Ovary (tissue), 9 donors: ENCODE measurements around the gene RASA3. TPM values are rescaled to one million over a fixed set of nuclear protein-coding genes. Genes with fewer than 3 reads are reported as not detected.

Experiments
- DNase-seq, 5 donors: peaks; one replicate each; pipeline ENCODE4 v3.0.0-alpha.2; 2019 to 2020
- H3K27ac ChIP-seq, 2 donors: fragments of 200-600 bp; one replicate each; pipeline versions ENCODE4 v1.5.1 to v1.8.0; 2019 to 2022
- H3K27me3 ChIP-seq: fragments of 200-600 bp; one replicate; pipeline ENCODE4 v1.8.0; 2022
- H3K36me3 ChIP-seq: fragments of 200-600 bp; sonication (generic); one replicate; pipeline ENCODE4 v1.5.1; 2019
- H3K4me1 ChIP-seq: one replicate; pipeline ENCODE4 v1.8.1; 2013; ENCODE audit warnings: mild to moderate bottlenecking, moderate library complexity; ENCODE audit not compliant: insufficient read depth
- H3K4me3 ChIP-seq: fragments of 200-600 bp; sonication (generic); one replicate; pipeline ENCODE4 v1.5.1; 2017
- H3K9me3 ChIP-seq, 2 donors: fragments of 200-600 bp in 1 of 2; sonication (generic) in 1 of 2; one replicate each; pipeline versions ENCODE4 v1.5.1 to v1.8.1; 2013 to 2019; ENCODE audit warnings: mild to moderate bottlenecking in 1 of 2, moderate library complexity in 1 of 2
- EP300 ChIP-seq: sonication (generic); formaldehyde crosslinking; IDR thresholded peaks from one replicate; pipeline ENCODE4 v1.6.1; 2017; ENCODE audit warnings: antibody characterized with exemption
- POLR2A ChIP-seq: fragments of 450-650 bp; IDR thresholded peaks from one replicate; pipeline ENCODE4 v1.6.1; 2017; ENCODE audit warnings: antibody characterized with exemption, mild to moderate bottlenecking, moderate library complexity
- WGBS, 3 donors: extraction: QIAGEN DNeasy Blood & Tissue Kit in 1 of 3; methylation state at CpG; one replicate each; pipeline versions ENCODE4 v1.1.5 to v1.1.7; 2013 to 2017; 5-methylcytosine and 5-hydroxymethylcytosine counted together
- intact Hi-C, 4 donors: fragments of 100-400 bp; cut with DNase I; formaldehyde crosslinking; loops; one replicate each; pipeline versions ENCODE4 v1.11.0 to v1.15.1; 2022 to 2023
- polyA plus RNA-seq, 2 donors: library from polyadenylated mRNA; stranded (reverse); fragments of 200-250 nt in 1 of 2; fragments of 350-450 nt in 1 of 2; fragmentation: Illumina TruSeq in 1 of 2; extraction: RNeasy Lipid Tissue Mini Kit (QIAGEN cat#74804) in 1 of 2; gene quantifications; one replicate each; pipeline ENCODE4 v1.2.3, GENCODE V29; 2013 to 2014
- total RNA-seq, 7 donors: library from RNA; depleted of rRNA in 2 of 7; stranded (reverse); fragments of >200 nt in 2 of 7; fragmentation: NEBNext Ultra II Directional in 3 of 7; extraction: Animal tissue kit (Norgen Biotek cat#: 25700) in 3 of 7; gene quantifications; one replicate each; pipeline versions ENCODE4 v1.1.0 to v1.2.4, GENCODE V29; 2016 to 2023
- TF ChIP-seq, protein P1 (sequence below), 3 donors: fragments of 450-650 bp in 2 of 3; fragments of 200-600 bp in 1 of 3; IDR thresholded peaks; one replicate each; pipeline versions ENCODE4 v1.5.1 to v1.8.0; 2016 to 2022; ENCODE audit warnings: antibody characterized with exemption in 3 of 3, mild to moderate bottlenecking in 1 of 3
- donor health status: DM: no; HTN: no; CAD: no; lungs with moderate emphysema.
- donor health status: DM: no; HTN: no; CAD: no.
- donor health status: Bipolar disorder and iron deficiency.
- donor health status: DM: yes; HTN: yes; CAD: no.
- donor health status: DM: no; HTN: no; CAD: no.
- donor health status: DM: yes; HTN: yes; CAD: no.

The RASA3 gene
- total and polyA plus RNA-seq, 9 donors = 5.4 to 16.9 (median 9.4) TPM

DNA sequence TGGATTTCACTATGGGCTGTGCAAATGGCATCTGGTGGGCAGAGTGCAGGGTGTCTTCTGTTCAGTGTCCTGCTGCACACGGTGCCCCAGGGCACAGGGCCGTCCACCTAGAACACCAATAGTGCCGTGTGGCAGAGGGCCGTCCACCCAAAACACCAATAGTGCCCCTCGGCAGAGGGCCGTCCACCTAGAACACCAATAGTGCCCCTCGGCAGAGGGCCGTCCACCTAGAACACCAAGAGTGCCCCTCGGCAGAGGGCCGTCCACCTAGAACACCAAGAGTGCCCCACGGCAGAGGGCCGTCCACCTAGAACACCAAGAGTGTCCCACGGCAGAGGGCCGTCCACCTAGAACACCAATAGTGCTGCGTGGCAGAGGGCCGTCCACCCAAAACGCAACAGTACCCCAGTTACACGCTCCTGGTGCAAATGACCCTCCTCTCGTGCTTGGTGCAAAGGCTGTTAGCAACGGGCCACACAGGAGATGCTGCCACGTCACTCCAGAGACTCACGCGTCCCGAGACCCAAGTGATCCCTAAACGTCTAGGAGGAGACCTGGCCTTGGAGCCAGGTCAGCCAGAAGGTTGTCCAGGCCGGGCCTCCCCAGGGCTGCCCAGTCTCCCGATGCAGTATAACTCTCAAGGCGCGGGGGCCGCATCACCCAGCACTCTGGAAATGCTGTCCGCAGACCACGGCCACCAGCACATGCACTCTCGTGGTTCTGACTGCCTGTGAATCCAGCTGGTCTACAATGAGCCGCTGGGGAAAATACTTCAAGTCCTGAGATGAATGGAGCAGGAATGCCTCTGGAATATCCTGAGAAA lies 51.5 kb downstream of the RASA3 start:
- no peak overlapping the region for H3K4me3 ChIP-seq
- TF ChIP-seq EP300 (no peak), POLR2A (no peak)
- TF ChIP-seq, protein P1, sequence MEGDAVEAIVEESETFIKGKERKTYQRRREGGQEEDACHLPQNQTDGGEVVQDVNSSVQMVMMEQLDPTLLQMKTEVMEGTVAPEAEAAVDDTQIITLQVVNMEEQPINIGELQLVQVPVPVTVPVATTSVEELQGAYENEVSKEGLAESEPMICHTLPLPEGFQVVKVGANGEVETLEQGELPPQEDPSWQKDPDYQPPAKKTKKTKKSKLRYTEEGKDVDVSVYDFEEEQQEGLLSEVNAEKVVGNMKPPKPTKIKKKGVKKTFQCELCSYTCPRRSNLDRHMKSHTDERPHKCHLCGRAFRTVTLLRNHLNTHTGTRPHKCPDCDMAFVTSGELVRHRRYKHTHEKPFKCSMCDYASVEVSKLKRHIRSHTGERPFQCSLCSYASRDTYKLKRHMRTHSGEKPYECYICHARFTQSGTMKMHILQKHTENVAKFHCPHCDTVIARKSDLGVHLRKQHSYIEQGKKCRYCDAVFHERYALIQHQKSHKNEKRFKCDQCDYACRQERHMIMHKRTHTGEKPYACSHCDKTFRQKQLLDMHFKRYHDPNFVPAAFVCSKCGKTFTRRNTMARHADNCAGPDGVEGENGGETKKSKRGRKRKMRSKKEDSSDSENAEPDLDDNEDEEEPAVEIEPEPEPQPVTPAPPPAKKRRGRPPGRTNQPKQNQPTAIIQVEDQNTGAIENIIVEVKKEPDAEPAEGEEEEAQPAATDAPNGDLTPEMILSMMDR (IDR thresholded peaks at IDR 0.05) = no peak
- DNase-seq = peak in 3 of 5 donors; percentile 8 to 17 (median 8)
- H3K9me3 ChIP-seq = no peaks in the 10 kb centered on the region
- intact Hi-C loops = no loop called here
- H3K36me3 ChIP-seq = no peaks in the 10 kb centered on the region
- 91 to 96% (median 96%) methylated on average over 34 of the region's 34 CpGs for WGBS, 3 donors
- peaks cover 6% of the 10 kb centered on the region for H3K4me1 ChIP-seq
- no peak overlapping the region for H3K27ac ChIP-seq
- no peaks in the 10 kb centered on the region for H3K27me3 ChIP-seq

DNA sequence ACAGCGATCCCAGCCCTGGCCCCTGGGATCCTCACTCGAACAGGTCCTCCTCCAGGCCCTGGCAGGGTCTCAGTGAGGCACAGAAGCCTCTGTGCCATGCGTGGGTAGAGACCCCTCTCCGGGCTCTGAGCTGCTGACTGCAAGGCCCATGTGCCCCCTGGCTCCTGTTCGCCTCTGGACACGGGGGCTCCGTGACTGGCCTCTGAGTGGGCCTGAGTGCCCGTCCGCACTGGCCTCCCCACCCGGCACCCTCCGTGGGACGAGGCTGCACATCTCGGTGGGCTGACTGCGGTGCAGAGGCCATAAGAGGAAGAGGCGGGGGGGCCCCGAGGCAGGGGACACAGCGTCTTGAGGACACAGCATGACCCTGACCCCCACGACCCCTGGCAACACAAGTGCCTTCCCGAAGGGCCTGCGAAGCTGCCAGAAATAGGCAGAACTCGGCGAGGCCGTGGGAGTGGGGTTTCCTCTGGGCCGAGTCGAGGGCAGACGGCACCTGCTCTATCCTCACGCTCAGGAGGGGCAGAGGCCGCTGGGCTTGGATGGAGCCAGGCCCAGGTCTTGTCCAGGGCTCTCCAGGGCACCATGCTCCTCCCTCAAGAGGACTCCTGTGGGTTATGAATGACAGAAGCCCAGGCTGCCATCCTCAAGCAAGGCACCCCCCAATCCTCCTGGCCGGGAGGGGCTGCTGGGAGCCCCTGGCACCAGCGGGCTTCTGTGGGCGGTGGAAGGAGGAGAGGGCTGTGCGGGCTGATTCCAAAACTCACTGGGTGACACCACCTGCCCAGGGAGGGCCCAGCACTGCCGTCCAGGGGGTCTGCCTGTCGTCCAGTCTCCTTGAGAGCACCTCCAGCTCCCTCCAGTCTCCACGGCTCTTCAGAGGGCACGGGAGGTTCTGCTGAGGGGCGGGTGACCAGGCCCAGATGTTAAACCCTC lies 52.6 kb downstream of the RASA3 start:
- 85 to 88% (median 85%) methylated on average over 37 of the region's 37 CpGs for WGBS, 3 donors
- DNase-seq = peak in 4 of 5 donors; percentile 7 to 37 (median 24)

DNA sequence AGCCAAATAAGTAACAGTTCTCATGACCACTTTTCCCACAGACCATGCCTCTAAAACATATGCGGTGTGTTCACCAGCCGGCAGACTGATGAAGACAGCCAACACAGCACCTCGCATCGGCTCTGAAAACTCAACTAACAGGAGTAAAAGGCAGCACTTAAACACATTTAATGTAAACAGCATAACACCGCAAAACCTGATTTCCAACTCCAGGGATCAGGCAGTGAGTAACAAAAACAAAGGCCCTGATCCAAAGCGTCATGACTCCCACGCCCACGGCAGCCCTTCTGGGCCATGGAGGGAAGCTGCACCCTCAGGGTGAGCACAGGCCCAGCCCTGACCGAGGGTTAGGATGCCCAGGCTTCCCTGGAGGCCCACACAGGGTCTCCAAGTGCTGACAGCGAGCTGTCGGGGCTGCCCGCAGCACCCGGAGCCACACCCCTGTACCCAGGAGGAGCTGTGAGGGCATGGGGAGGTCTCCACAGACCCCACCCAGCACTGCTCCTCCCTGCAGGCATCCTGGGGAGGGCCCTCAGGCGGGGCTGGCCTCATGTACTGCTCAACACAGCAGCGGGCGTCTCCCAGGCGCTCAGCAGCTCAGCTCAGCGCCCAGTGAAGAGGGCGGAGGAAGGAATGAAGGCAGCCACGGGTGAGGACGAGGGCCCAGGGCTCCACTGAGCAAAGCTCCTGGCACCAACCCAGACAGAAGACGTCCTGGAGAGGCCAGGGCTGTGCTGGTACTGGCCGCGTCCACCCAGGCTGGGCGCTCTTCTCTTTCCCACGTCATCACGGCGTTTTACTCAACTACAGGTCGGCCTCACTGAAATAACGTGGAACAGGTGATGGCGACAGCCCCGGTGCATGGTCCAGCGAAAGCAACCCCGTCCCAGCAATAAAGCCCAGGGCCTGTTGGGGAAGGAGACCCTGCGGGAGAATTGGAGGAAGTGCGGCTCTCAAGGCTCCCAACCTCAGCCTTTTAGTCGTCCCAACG lies 53.7 kb downstream of the RASA3 start:
- intact Hi-C loops = no loop called here

More for the DNA sequence above, 52.6 kb downstream of the RASA3 start:
- Histone ChIP-seq H3K27ac (no peak overlapping the region), H3K27me3 (no peaks in the 10 kb centered on the region), H3K36me3 (no peaks in the 10 kb centered on the region), H3K9me3 (no peaks in the 10 kb centered on the region), H3K4me1 (peaks cover 6% of the 10 kb centered on the region), H3K4me3 (no peak overlapping the region)
- intact Hi-C loops = no loop called here
- TF ChIP-seq, protein P1 (IDR thresholded peaks at IDR 0.05) = no peak
- TF ChIP-seq EP300 = no peak
- no peak for TF ChIP-seq POLR2A

More for the DNA sequence above, 53.7 kb downstream of the RASA3 start:
- Histone ChIP-seq H3K36me3 (no peaks in the 10 kb centered on the region), H3K4me3 (no peak overlapping the region), H3K27ac (no peak overlapping the region), H3K27me3 (no peaks in the 10 kb centered on the region), H3K4me1 (peaks cover 6% of the 10 kb centered on the region), H3K9me3 (no peaks in the 10 kb centered on the region)
- WGBS, 3 donors = 69 to 73% (median 69%) methylated on average over 37 to 38 of the region's 38 CpGs
- TF ChIP-seq, protein P1 (IDR thresholded peaks at IDR 0.05) = no peak
- TF ChIP-seq POLR2A (no peak), EP300 (no peak)
- peak; percentile 12 to 42 (median 30) for DNase-seq
